GM18511 (cell line): Measurements from ENCODE around the gene LCOR.
"Not testable (repeated sequence)": the region's sequence is repeated elsewhere in the genome, so short reads cannot be mapped to it uniquely, and the experiment has no call there.

ENCODE experiments used
- ATAC-seq: cut with Tn5 transposase; IDR thresholded peaks from one replicate; pipeline ENCODE4 v1.9.1; 2021; ENCODE audit warnings: mild to moderate bottlenecking, moderate library complexity; ENCODE audit not compliant: unreplicated experiment

Gene LCOR

GRCh38 chr10:96831867-96832720 is at the start of gene LCOR:
Gene LCOR (plus strand): TSS chr10:96832298. CDS start chr10:96949058, 116,760 bp downstream.
- ATAC-seq, result peak; percentile 69

DNA sequence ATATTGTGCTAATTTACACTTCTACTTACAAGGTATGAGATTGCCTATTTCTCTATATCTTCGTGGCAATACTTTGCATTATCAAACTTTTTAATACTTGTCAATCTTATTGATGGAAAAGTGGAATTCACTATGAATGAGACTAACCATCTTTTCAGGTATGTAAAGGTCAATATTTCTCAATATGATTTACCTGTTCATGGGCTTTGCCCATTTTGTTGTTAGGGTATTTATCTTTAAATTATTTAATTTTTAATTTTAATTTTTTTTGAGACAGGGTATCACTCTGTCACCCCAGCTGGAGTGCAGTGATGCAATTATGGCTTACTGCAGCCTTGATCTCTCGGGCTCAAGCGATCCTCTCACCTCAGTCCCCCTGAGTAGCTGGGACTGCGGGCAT is 47.8 kb upstream of the LCOR start:
- ATAC-seq, result no peak

- peak; percentile 62 for ATAC-seq
Measured at GRCh38 chr10:96789571-96790108, 42.5 kb upstream of the LCOR start.

DNA sequence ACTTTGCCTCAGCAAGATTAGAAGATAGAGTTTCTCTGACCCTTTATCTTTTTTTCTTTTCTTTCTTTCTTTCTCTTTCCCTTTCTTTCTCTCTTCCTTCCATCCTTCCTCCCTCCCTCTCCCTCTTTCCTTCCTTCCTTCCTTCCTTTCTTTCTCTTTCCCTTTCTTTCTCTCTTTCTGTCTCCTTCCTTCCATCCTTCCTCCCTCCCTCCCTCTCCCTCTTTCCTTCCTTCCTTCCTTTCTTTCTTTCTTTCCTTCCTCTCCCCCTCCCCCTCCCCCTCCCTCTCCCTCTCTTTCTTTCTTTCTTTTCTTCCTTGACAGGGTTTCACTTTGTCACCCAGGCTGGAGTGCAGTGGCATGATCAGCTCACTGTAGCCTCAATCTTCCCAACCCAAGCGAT is 40.2 kb upstream of the LCOR start:
- ATAC-seq, result no peak

- ATAC-seq, result no peak
Measured at GRCh38 chr10:96794836-96795733, 37.0 kb upstream of the LCOR start.

DNA sequence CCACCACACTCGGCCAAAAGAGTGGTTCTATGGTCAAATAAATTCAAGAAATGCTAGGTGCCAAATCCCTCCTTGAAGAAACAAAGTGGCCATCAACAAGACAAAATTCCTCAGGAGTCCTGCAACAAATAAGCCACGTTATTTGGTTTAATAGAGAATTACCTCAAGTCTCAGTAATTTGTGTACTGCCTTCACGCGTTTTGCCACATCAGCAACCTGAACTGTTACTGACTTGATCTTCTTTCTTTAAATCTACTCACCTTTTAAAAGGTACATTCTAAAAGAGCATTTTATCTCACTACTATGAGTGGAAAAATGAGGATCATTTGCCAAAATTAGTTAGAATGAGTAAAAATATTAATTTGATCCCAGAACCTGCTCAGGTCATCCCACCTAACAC is 34.6 kb upstream of the LCOR start:
- ATAC-seq, result no peak

- no peak for ATAC-seq
Measured at GRCh38 chr10:96803288-96803664, 28.8 kb upstream of the LCOR start.

- ATAC-seq, result no peak
Measured at GRCh38 chr10:96814264-96814663, 17.8 kb upstream of the LCOR start.

DNA sequence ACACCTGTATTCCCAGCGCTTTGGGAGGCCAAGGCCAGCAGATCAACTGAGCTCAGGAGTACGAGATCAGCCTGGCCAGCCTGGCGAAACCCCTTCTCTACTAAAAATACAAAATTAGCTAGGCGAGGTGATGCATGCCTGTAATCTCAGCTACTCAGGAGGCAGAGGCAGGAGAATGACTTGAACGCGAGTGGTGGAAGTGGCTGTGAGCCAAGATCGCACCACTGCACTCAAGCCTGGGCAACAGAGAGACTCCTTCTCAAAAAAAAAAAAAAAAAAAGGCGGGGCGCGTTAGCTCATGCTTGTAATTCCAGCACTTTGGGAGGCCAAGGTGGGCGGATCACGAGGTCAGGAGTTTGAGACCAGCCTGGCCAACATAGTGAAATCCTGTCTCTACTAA is 13.1 kb upstream of the LCOR start:
- ATAC-seq, result not testable (repeated sequence)

DNA sequence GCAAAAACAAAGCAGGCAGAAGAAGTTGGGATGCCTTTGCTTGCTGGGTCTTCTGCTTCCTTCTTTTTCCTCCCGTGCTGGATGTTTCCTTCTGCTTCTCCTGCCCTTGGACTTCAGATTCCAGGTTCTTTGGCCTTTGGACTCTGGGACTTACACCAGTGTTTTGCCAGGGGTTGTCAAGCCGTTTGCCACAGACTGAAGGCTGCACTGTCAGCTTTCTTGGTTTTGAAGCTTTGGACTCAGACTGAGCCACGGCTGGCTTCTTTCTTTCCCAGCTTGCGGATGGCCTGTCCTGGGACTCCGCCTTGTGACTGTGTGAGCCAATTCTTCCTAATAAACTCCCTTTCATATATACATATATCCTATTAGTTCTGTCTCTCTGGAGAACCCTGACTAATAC is 11.3 kb upstream of the LCOR start:
- ATAC-seq, result no peak

GRCh38 chr10:96826438-96826837 is 5.7 kb upstream of the LCOR start:
- ATAC-seq, result no peak

DNA sequence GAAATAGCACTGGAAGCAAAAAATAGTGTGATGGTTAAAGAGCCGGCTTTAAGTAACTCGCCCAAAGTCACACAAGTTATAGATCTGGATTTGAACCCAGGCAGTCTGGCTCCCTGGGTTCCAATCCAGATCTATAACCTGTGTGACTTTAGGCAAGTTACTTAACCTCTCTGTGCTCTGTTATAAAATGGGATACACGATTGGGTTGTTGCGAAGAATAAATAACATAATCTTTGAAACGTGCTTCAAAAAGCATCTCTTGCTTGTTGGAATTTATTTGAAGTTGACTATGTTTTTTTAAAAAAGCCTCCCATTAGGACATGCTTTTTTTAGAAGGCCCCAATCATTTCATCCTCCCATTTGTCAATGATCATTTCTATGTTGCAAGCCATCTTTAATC is 3.5 kb upstream of the LCOR start:
- ATAC-seq, result no peak

DNA sequence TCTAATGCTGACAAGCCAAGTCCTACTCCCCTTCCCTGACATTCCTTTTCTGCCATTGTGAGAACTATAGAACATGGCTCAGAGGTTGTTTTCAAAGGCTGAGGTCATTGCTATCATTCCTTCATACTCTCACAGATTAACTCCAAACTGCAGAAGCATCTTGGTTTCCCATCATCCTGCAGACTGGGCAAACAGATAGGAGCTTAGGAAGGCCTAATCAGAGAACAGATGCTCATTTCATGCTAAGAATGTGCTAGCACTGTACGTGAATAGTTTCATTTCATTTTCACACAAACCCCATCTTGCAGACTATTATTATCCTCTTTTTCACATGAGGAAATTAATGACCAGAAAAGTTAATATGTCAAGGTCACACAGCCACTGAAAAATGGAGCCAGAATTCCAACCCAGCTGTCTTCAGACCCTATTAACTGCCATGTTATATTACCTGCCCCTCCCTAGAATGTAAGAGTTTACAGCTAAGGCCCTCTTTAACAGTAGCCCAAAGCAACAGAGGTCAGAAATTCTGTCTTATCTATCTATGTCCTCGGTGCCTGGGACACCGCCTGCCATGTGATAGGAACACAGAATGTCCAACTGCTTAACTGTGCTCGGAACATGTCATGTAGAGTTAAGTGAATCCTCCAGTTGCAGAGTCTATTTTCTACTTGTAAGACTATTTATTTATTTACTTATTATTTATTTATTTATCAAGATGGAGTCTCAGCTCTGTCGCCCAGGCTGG is 2.9 kb upstream of the LCOR start:
- no peak for ATAC-seq

DNA sequence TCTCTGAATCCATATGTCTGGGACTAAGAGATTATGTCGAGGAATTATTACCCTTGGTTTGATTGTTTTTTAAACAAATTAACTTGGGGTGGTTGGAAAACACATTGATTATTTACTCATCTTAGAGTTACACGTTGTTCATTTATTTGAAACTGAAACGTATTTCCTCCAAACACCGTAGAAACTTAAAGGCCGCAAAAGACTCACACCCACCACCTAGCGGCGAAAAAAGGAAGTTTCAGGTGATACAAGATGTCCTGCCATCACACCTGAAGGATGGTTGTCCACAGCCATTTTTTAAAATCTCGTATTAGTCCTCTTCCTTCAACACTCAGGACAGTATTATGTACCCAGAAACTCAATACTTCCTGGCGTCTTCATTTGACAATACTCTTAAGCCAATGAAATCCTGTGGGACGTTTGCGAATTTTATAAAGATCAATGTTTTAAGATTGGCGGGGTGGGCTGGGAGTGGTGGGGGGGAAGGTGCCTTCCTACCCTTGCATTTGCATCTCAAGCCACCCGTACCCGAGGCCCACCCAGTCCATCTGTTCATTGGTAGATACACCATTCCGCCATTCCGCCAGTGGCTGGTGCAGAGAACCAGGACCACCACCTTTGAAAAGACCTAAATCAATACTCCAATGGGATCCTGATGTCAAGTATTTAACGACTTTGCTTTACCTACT is 1.4 kb upstream of the LCOR start:
- ATAC-seq, result no peak

DNA sequence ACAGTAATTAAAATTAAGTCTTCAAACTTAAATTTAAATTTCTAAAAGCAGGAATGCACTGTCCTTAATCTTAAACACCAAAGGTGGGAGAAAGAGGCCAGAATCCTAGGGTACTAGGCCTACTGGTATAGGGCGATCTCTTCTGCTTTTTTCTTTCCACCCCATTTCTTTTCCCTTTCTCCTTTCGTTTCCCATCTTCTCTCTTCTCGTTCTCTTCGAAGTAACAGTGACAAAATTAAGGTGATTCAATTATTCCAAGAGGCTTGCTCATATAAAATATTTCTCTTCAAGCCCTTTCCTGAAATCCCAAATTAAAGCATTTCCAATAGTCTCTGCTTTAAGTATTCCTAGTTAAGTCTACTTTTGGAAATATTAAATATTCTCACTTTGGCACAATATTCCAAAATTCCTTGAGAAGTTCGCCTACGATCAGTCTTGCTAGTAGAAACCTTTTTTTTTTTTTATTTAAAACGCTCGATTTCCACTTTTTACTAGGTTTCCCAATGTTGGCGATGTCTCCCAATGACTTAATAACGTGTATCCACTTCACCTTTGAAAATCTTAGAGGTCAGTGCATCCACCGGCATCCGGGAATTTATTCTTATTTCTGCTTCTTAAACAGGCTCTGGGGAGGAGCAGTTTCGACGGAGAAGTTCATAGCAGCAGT is 765 bp upstream of the LCOR start:
- ATAC-seq, result no peak

- ATAC-seq, result peak; percentile 67
Measured at GRCh38 chr10:96832721-96833219, 672 bp downstream of the LCOR start.

DNA sequence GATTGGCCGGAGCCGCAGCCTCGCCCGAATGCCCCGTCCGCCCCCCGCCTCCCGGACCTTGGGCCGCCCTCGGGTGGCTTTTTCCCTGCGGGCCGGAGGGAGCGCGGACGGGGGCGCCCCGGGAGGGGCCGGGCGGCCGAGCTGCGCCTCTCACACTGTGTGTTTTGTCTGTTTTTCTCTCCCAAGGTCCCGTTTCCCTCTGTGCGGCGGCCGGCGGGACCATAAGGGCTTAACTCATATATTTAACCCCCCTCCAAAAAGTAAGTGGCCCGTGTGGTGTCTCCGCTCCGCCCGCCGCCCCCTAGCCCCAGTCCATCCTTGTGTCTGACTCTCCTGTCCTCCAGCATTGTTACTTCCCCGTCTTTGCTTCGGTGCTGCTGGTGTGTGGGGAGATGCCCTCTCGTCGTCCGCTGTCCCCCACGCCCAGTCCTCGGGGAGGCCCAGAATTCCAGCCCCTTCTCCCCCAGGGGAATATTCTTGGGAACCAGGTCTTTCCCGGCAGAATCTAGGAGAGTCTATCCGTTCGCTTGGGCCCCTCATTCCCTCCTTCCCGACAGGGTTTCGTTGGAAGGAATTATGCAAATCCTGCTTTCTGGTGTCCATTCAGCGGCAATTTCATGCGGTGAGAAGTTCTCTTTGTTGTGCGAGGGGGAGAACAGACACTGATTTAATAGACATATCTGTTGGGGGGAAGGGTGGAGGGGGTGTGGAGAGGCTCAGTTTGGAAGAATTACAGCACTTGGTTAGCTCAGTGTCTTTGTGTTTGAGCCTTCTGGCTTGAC is 1.3 kb downstream of the LCOR start:
- ATAC-seq, result peak; percentile 9

- ATAC-seq, result no peak
Measured at GRCh38 chr10:96834120-96834519, 2.0 kb downstream of the LCOR start.

DNA sequence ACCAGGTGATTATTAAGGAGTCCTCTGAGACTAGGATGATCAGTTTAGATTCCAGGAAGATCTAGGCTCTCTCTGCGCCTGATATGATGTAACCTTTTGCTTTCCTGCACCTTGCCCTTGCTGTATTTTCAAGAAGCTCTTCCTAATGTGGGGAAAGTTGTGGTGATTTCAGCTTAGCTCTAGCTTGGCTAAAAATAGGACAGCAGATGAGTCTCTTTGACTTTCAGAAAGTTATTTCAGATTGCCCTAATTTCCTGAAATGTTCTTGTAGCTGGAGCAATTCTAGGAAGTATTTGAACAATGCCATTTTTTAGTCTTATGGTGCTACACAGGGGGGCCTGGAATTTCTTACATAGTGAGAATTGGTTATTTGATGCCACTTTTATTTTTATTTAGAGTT is 3.8 kb downstream of the LCOR start:
- no peak for ATAC-seq
